SK-N-SH (cell line): ENCODE data around the gene SERPINA1. TPM values are rescaled to one million over a fixed set of nuclear protein-coding genes. Genes with fewer than 3 reads are reported as not detected.

Source experiments
- CTCF ChIA-PET: fragments of 300-600, 350-600 bp; formaldehyde crosslinking; extraction: SDS; loops from one replicate; lab custom pipeline; 2021; lab: Yijun Ruan, JAX
- POLR2A ChIA-PET: fragments of 350-600 bp; sonication (Branson Sonifier 250); formaldehyde crosslinking; extraction: SDS; loops from one replicate; lab custom pipeline; 2020; ENCODE audit warnings: antibody characterized with exemption, inconsistent platforms; lab: Yijun Ruan, JAX
- DNase-seq: peaks from one replicate; pipeline ENCODE4 v3.0.0; 2012
- H2AFZ ChIP-seq: fragments of 200-600 bp; sonication (generic); 2 replicates; pipeline ENCODE4 v1.8.1; 2016; ENCODE audit warnings: antibody characterized with exemption, mild to moderate bottlenecking, low read depth
- H3F3A ChIP-seq: fragments of 200-600 bp; sonication (generic); replicated peaks from 2 replicates; pipeline ENCODE3; 2016; ENCODE audit warnings: antibody characterized with exemption, mild to moderate bottlenecking; ENCODE audit not compliant: insufficient read depth
- H3K27ac ChIP-seq, 2 experiments: fragments of 200-500 bp in 1 of 2; fragments of 200-600 bp in 1 of 2; sonication (Bioruptor generic) in 1 of 2; sonication (generic), shearing (Covaris generic) in 1 of 2; 2 replicates each; pipeline versions ENCODE4 v1.5.1 to v1.6.1; 2014 to 2016; ENCODE audit warnings: low read depth in 2 of 2, inconsistent platforms in 1 of 2, low read length in 1 of 2, mild to moderate bottlenecking in 1 of 2, mixed read lengths in 1 of 2
- H3K27me3 ChIP-seq: fragments of 200-600 bp; sonication (generic), shearing (Covaris generic); 2 replicates; pipeline ENCODE4 v1.6.1; 2016; ENCODE audit warnings: mixed run types; ENCODE audit not compliant: insufficient read depth
- H3K36me3 ChIP-seq, 2 experiments: fragments of 200-500 bp in 1 of 2; fragments of 200-600 bp in 1 of 2; sonication (Bioruptor generic) in 1 of 2; sonication (generic) in 1 of 2; replicated peaks in 1 of 2; 2 replicates each; pipeline versions ENCODE3 to v1.5.1; 2014 to 2016; ENCODE audit warnings: low read length in 1 of 2, mild to moderate bottlenecking in 1 of 2; ENCODE audit not compliant: insufficient read depth in 2 of 2, control insufficient read depth in 1 of 2
- H3K4me1 ChIP-seq, 2 experiments: fragments of 200-500 bp in 1 of 2; fragments of 200-600 bp in 1 of 2; sonication (Bioruptor generic) in 1 of 2; sonication (generic), shearing (Covaris generic) in 1 of 2; 2 replicates each; pipeline versions ENCODE4 v1.5.1 to v1.6.1; 2014 to 2016; ENCODE audit warnings: low read depth in 1 of 2, low read length in 1 of 2, mixed run types in 1 of 2; ENCODE audit not compliant: insufficient read depth in 2 of 2, control insufficient read depth in 1 of 2
- H3K4me2 ChIP-seq: fragments of 200-600 bp; sonication (generic), shearing (Covaris generic); 2 replicates; pipeline ENCODE4 v1.6.1; 2017; ENCODE audit warnings: mixed run types
- H3K4me3 ChIP-seq, 2 experiments: fragments of 200-500 bp in 1 of 2; fragments of 200-600 bp in 1 of 2; sonication (Bioruptor generic) in 1 of 2; sonication (generic), shearing (Covaris generic) in 1 of 2; 2 replicates each; pipeline versions ENCODE4 v1.5.1 to v1.8.1; 2014 to 2016; ENCODE audit warnings: low read depth in 2 of 2, inconsistent platforms in 1 of 2, low read length in 1 of 2, mild to moderate bottlenecking in 1 of 2, mixed read lengths in 1 of 2, moderate library complexity in 1 of 2
- H3K79me2 ChIP-seq: fragments of 200-600 bp; sonication (generic); 2 replicates; pipeline ENCODE4 v1.8.1; 2017; ENCODE audit warnings: mild to moderate bottlenecking; ENCODE audit not compliant: insufficient read depth
- H3K9ac ChIP-seq: fragments of 200-600 bp; sonication (generic); 2 replicates; pipeline ENCODE4 v1.6.1; 2017; ENCODE audit warnings: mixed run types
- H3K9me2 ChIP-seq: fragments of 200-600 bp; sonication (generic); 2 replicates; pipeline ENCODE4 v1.6.1; 2017; ENCODE audit warnings: mixed run types
- H3K9me3 ChIP-seq: fragments of 200-600 bp; sonication (generic); 2 replicates; pipeline ENCODE4 v1.6.1; 2017; ENCODE audit warnings: mixed run types, mild to moderate bottlenecking, moderate library complexity
- H4K20me1 ChIP-seq: fragments of 200-600 bp; sonication (generic); 2 replicates; pipeline ENCODE4 v1.6.1; 2017; ENCODE audit warnings: mild to moderate bottlenecking, mixed run types; ENCODE audit not compliant: insufficient read depth
- FOSL2 ChIP-seq: IDR thresholded peaks from 2 replicates; pipeline ENCODE4 v1.4.0; 2012; ENCODE audit warnings: low read depth, mild to moderate bottlenecking, moderate library complexity, borderline replicate concordance
- FOXM1 ChIP-seq: IDR thresholded peaks from 2 replicates; pipeline ENCODE4 v1.4.0; 2012; ENCODE audit warnings: low read depth, mild to moderate bottlenecking
- GABPA ChIP-seq: IDR thresholded peaks from 2 replicates; pipeline ENCODE4 v1.4.0; 2012; ENCODE audit warnings: low read depth, mild to moderate bottlenecking
- GATA2 ChIP-seq: sonication (generic); formaldehyde crosslinking; IDR thresholded peaks from 2 replicates; pipeline ENCODE4 v1.5.0; 2020; ENCODE audit warnings: mild to moderate bottlenecking, missing genetic modification reagents
- IRF3 ChIP-seq: fragments of 150-350 bp; IDR thresholded peaks from 2 replicates; pipeline ENCODE4 v1.6.1; 2016; ENCODE audit warnings: mild to moderate bottlenecking, low read depth, low read length
- MXI1 ChIP-seq: IDR thresholded peaks from 2 replicates; pipeline ENCODE4 v1.6.1; 2012; ENCODE audit warnings: mild to moderate bottlenecking, low read depth, low read length, improper control_type of control experiment
- RCOR1 ChIP-seq: fragments of 150-350 bp; IDR thresholded peaks from 2 replicates; pipeline ENCODE4 v1.6.1; 2017; ENCODE audit warnings: antibody characterized with exemption, low read length
- REST ChIP-seq: IDR thresholded peaks from 2 replicates; pipeline ENCODE4 v1.6.1; 2012; ENCODE audit warnings: mild to moderate bottlenecking, low read depth, low read length, moderate library complexity
- RXRA ChIP-seq: IDR thresholded peaks from 2 replicates; pipeline ENCODE4 v1.4.0; 2012; ENCODE audit warnings: low read depth, mild to moderate bottlenecking, borderline replicate concordance
- SMC3 ChIP-seq: IDR thresholded peaks from 2 replicates; pipeline ENCODE4 v1.6.1; 2012; ENCODE audit warnings: low read depth, low read length, improper control_type of control experiment
- TCF12 ChIP-seq: IDR thresholded peaks from 2 replicates; pipeline ENCODE4 v1.4.0; 2012
- WGBS: methylation state at CpG from one replicate; pipeline ENCODE4 v1.1.6; 2017; ENCODE audit warnings: low lambda C conversion rate; 5-methylcytosine and 5-hydroxymethylcytosine counted together
- polyA plus RNA-seq, 3 experiments: library from polyadenylated mRNA; depleted of rRNA; stranded (reverse); fragments of >200 nt; gene quantifications; 2 replicates each; pipeline ENCODE4 v1.2.3, GENCODE V29; 2012

SERPINA1 gene
- polyA plus RNA-seq, 1 of the 3 experiments (the other 2 are of a cell fraction): 11.3 TPM

DNA sequence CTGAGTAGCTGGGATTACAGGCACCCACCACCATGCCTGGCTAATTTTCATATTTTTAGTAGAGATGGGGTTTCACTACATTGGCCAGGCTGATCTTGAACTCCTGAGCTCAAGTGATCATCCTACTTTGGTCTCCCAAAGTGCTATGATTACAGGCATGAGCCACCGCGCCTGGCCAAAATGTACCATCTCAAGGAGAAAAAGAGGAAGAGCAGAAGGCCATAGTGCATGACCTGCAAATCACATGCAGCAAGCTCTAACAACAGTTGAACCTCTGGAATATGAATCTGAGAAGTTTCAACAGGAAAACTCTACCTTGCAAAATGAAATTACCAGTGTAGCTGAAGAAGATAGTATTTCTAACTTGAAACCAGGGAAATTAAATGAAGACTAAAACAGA is 17.1 kb upstream of the SERPINA1 start:
- no peak overlapping the region for H3K4me2 ChIP-seq
- no peak overlapping the region for H2AFZ ChIP-seq
- no peaks in the 10 kb centered on the region for H3K79me2 ChIP-seq
- no peaks in the 10 kb centered on the region; the same call in 1 of the 2 replicates for H3K9me3 ChIP-seq
- whole genome bisulfite sequencing: 90% methylated on average over 2 of the region's 2 CpGs
- H3K27me3 ChIP-seq: no peaks in the 10 kb centered on the region
- no peak overlapping the region for H3K9ac ChIP-seq
- peaks cover 0 to 4% of the 10 kb centered on the region in 2 experiments; a peak in 1 of 4 replicates for H3K4me1 ChIP-seq
- TF ChIP-seq SMC3 (no peak), FOSL2 (no peak)
- H3K27ac ChIP-seq: no peak overlapping the region
- H3K36me3 ChIP-seq: no peaks in the 10 kb centered on the region
- POLR2A ChIA-PET: no interaction called here
- H3F3A ChIP-seq: peaks cover 5% of the 10 kb centered on the region
- H3K4me3 ChIP-seq: no peak overlapping the region
- CTCF ChIA-PET: no interaction called here
- no peaks in the 10 kb centered on the region for H4K20me1 ChIP-seq
- no peak for DNase-seq
- H3K9me2 ChIP-seq: no peaks in the 10 kb centered on the region

GRCh38 chr14:94404561-94404960 is 16.2 kb upstream of the SERPINA1 start:
- Histone ChIP-seq H3K4me2 (no peak overlapping the region), H3K27ac (no peak overlapping the region), H3K36me3 (no peaks in the 10 kb centered on the region), H3K4me3 (no peak overlapping the region), H3K9me3 (no peaks in the 10 kb centered on the region; the same call in 1 of the 2 replicates), H3K4me1 (peaks cover 0 to 10% of the 10 kb centered on the region in 2 experiments; a peak in 1 of 4 replicates), H3K79me2 (no peaks in the 10 kb centered on the region), H3K27me3 (no peaks in the 10 kb centered on the region), H4K20me1 (no peaks in the 10 kb centered on the region), H3K9ac (no peak overlapping the region), H2AFZ (no peak overlapping the region), H3F3A (peaks cover 8% of the 10 kb centered on the region), H3K9me2 (no peaks in the 10 kb centered on the region)
- DNase-seq: no peak
- TF ChIP-seq FOXM1 (no peak), GABPA (no peak), MXI1 (no peak), TCF12 (no peak), FOSL2 (no peak)
- ChIA-PET CTCF (no interaction called here), POLR2A (no interaction called here)
- WGBS: 46% methylated on average over 2 of the region's 2 CpGs

GRCh38 chr14:94403312-94403932 is 15.0 kb upstream of the SERPINA1 start:
- Histone ChIP-seq H3F3A (peaks cover 8% of the 10 kb centered on the region), H3K4me3 (no peak overlapping the region), H4K20me1 (no peaks in the 10 kb centered on the region), H3K9me3 (no peaks in the 10 kb centered on the region; the same call in 1 of the 2 replicates)
- 37% methylated on average over 3 of the region's 4 CpGs for WGBS
- CTCF ChIA-PET: interaction anchor here (1.3 kb wide), 1 partner anchor 20 kb away, joined by 3 read pairs; no protein-coding TSS in a partner anchor
- TF ChIP-seq RXRA: no peak
- TF ChIP-seq GATA2: no peak
- TF ChIP-seq IRF3: no peak
- TF ChIP-seq REST: no peak
- TF ChIP-seq RCOR1: no peak
- TF ChIP-seq FOSL2: no peak
- TF ChIP-seq, all 33 proteins: peak for 0
- POLR2A ChIA-PET: no interaction called here
- Histone ChIP-seq H3K9ac (no peak overlapping the region), H3K36me3 (no peaks in the 10 kb centered on the region), H3K27me3 (no peaks in the 10 kb centered on the region), H3K79me2 (no peaks in the 10 kb centered on the region), H3K27ac (no peak overlapping the region), H3K9me2 (no peaks in the 10 kb centered on the region), H3K4me1 (peaks cover 0 to 10% of the 10 kb centered on the region in 2 experiments; a peak in 1 of 4 replicates), H3K4me2 (no peak overlapping the region), H2AFZ (no peak overlapping the region)
- no peak for DNase-seq
